ENCODE data around the gene CADM2. TPM values are rescaled to one million over a fixed set of nuclear protein-coding genes. Genes with fewer than 3 reads are reported as not detected.

Gene CADM2
- total RNA-seq, 2 experiments from 2014 or later = not detected

DNA sequence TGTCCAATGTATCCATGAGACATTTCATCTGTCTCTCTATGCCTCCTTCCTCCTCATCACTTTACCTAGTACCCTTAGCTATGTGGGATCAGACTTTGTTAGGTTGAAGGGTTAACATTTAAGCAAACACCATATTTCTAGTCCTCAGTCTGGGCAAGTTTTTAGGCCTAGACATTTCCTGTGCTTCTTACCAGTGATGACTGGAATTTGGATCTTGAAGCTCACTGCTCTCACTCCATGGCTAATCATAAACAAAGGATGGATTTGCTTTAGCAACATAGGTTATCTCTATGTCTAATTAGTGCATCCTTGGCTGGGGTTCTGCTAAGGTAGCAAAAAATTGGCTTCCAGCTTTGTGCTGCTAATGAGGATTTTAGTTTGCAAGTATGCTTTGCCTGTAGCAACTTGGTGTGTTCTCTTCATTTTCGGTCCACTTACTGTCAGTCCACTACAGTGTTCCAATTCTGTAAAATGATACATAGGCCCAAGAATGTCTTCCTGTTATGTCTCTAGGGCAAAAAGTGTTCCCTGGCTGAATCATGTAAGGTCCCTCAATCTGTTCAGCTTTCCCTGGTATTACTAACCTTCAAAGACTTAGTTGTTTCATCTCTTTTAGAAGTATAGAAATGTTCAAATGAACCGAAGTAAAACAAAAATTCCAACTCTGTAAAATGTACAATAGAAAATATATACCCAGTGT, 615.4 kb downstream of the CADM2 start:
- no peaks in the 10 kb centered on the region for H3K27me3 Mint-ChIP-seq
- no peak overlapping the region for H3K4me3 Mint-ChIP-seq
- no peak for DNase-seq
- CTCF ChIA-PET = no interaction called here
- no peaks in the 10 kb centered on the region for H3K4me1 Mint-ChIP-seq
- POLR2A ChIA-PET = no interaction called here
- H3K27ac Mint-ChIP-seq = no peak overlapping the region
- no peaks in the 10 kb centered on the region for H3K36me3 Mint-ChIP-seq (ENCODE audit: low read depth)
- no peaks in the 10 kb centered on the region for H3K9me3 Mint-ChIP-seq

DNA sequence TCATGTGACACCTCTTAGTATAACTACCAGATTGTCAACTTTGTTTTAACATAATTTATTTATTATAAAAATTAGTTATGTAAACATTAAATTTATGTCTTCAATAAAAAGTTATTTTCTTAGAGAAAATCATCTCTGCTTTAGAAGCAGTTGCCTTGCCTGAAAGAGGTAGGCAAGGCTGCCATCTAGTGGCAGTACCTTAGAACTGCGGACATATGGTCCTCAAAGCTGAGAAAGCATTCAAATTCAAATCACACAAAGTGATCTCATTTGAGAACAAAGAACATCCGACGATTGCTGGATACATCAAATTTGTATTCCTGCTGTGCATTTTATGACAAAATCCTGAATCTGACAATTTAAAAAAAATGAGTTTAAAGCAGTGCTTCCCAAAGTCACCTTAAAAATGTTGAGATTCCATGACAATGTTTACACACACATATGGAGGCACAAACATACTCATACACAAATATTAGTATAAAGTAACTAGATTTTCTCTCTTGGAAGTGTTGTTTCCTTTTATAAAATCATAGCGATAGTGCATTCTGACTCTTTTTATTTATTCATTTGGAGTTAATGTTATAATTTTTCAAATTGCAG, 617.4 kb downstream of the CADM2 start:
- no peaks in the 10 kb centered on the region for H3K36me3 Mint-ChIP-seq (ENCODE audit: low read depth)
- POLR2A ChIA-PET = no interaction called here
- H3K4me1 Mint-ChIP-seq = no peaks in the 10 kb centered on the region
- no peak overlapping the region for H3K4me3 Mint-ChIP-seq
- no peaks in the 10 kb centered on the region for H3K9me3 Mint-ChIP-seq
- CTCF ChIA-PET = no interaction called here
- no peak overlapping the region for H3K27ac Mint-ChIP-seq
- peak; percentile 59 for DNase-seq
- no peaks in the 10 kb centered on the region for H3K27me3 Mint-ChIP-seq

GRCh38 chr3:85576697-85577200, 618.0 kb downstream of the CADM2 start:
- Mint-ChIP-seq H3K4me1 (no peaks in the 10 kb centered on the region), H3K36me3 (ENCODE audit: low read depth) (no peaks in the 10 kb centered on the region), H3K27me3 (no peaks in the 10 kb centered on the region), H3K9me3 (no peaks in the 10 kb centered on the region), H3K4me3 (no peak overlapping the region), H3K27ac (no peak overlapping the region)
- ChIA-PET CTCF (no interaction called here), POLR2A (no interaction called here)
- DNase-seq = no peak

DNA sequence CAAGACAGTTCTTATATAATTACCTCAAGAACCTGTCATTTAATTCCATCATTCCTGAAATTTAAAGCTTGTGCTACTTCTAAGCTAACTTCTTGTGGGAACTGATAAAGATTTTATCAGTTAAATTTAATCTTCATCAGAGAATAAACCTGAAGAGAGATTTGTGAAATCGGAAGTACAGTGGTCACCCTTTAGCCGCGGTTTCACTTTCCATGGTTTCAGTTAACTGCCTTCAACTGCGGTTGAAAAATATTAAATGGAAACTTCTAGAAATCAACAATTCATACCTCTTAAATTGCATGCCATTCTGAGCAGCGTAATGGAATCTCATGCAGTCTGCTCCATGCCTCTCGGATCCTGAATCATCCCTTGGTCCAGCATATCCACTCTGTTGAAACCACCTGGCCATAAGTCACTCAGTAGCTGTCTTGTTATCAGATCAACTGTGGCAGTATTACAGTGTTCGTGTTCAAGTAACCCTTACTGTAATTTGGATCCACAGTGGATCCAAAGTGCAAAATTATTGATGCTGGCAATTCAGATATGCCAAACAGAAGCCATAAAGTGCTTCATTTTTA, 626.1 kb downstream of the CADM2 start:
- DNase-seq = no peak
- Mint-ChIP-seq H3K4me1 (no peaks in the 10 kb centered on the region), H3K9me3 (no peaks in the 10 kb centered on the region), H3K27me3 (no peaks in the 10 kb centered on the region), H3K27ac (no peak overlapping the region), H3K4me3 (no peak overlapping the region), H3K36me3 (ENCODE audit: low read depth) (no peaks in the 10 kb centered on the region)
- ChIA-PET CTCF (no interaction called here), POLR2A (no interaction called here)

DNA sequence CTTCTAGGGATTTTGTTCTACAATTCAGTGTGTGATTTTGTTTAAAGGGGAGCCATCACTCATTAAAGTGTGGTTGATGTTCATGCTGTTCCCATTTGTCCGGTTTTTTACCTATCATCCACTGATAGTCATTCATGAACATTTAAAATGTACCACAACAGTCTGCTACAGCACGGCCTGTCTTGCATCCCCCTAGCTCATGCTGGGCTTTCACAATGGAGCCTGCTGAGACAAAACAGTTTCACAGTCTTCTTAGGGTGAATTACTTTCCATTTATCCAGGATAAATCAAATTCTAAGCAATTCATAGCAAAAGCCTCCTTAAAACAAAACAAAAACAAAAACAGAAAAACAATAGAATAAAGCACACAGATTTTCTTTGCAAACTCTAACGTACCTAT, 627.2 kb downstream of the CADM2 start:
- no peak for DNase-seq
- no peak overlapping the region for H3K4me3 Mint-ChIP-seq
- H3K9me3 Mint-ChIP-seq = no peaks in the 10 kb centered on the region
- no peaks in the 10 kb centered on the region for H3K27me3 Mint-ChIP-seq
- ChIA-PET POLR2A (no interaction called here), CTCF (no interaction called here)
- H3K36me3 Mint-ChIP-seq (ENCODE audit: low read depth) = no peaks in the 10 kb centered on the region
- H3K4me1 Mint-ChIP-seq = no peaks in the 10 kb centered on the region
- no peak overlapping the region for H3K27ac Mint-ChIP-seq

DNA sequence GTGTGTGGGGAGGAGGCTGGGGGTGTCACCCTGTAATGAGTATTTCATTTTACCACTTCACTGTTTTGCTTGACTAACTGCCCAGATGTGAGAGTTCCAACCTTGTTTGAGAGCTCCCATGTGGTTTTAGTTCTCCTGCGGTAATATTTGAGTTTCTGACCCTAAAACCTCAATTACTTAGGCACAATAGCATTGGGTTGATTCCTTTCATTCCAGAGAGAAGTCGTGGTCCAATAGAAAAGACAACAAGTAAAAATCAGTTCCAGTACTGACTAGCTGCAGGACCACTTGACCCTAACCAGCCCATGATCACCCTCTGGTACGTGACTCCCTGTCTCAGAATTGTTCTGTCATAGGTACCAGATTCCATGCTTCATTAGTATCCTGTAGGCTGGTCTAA, 630.4 kb downstream of the CADM2 start:
- ChIA-PET POLR2A (no interaction called here), CTCF (no interaction called here)
- Mint-ChIP-seq H3K4me1 (no peaks in the 10 kb centered on the region), H3K27me3 (no peaks in the 10 kb centered on the region), H3K4me3 (no peak overlapping the region), H3K27ac (no peak overlapping the region), H3K9me3 (no peaks in the 10 kb centered on the region), H3K36me3 (ENCODE audit: low read depth) (no peaks in the 10 kb centered on the region)
- no peak for DNase-seq

GRCh38 chr3:85591451-85591850, 632.7 kb downstream of the CADM2 start:
- ChIA-PET POLR2A (no interaction called here), CTCF (no interaction called here)
- no peaks in the 10 kb centered on the region for H3K4me1 Mint-ChIP-seq
- DNase-seq = no peak
- H3K36me3 Mint-ChIP-seq (ENCODE audit: low read depth) = no peaks in the 10 kb centered on the region
- no peaks in the 10 kb centered on the region for H3K9me3 Mint-ChIP-seq
- no peak overlapping the region for H3K4me3 Mint-ChIP-seq
- H3K27ac Mint-ChIP-seq = no peak overlapping the region
- H3K27me3 Mint-ChIP-seq = no peaks in the 10 kb centered on the region

- Mint-ChIP-seq H3K27me3 (no peaks in the 10 kb centered on the region), H3K9me3 (no peaks in the 10 kb centered on the region), H3K4me1 (no peaks in the 10 kb centered on the region), H3K4me3 (no peak overlapping the region), H3K36me3 (ENCODE audit: low read depth) (no peaks in the 10 kb centered on the region), H3K27ac (no peak overlapping the region)
- no peak for DNase-seq
- POLR2A ChIA-PET = no interaction called here
- CTCF ChIA-PET = no interaction called here
Measured at GRCh38 chr3:85592256-85592655, 633.5 kb downstream of the CADM2 start.

DNA sequence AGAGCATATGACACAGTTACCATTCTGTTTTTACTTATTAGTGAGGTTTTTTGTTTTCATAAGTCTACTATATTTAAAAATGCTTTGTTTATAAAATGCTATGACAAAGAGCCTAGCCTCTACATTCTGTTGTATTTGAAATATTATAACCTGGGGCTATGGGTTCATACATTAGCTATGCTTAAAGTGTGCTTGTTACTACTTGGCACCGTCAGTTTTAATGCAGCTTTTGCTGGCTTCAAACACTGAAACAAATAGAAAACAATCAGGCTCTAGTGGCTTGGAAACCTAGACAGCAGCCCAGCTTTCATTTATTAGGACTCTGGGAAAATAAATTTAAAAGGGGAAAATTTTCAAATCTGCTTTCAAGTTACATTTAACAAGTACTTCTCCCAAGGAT, 635.9 kb downstream of the CADM2 start:
- no peaks in the 10 kb centered on the region for H3K4me1 Mint-ChIP-seq
- H3K36me3 Mint-ChIP-seq (ENCODE audit: low read depth) = no peaks in the 10 kb centered on the region
- H3K4me3 Mint-ChIP-seq = no peak overlapping the region
- no peak for DNase-seq
- ChIA-PET CTCF (no interaction called here), POLR2A (no interaction called here)
- no peaks in the 10 kb centered on the region for H3K9me3 Mint-ChIP-seq
- no peak overlapping the region for H3K27ac Mint-ChIP-seq
- H3K27me3 Mint-ChIP-seq = no peaks in the 10 kb centered on the region

- POLR2A ChIA-PET = no interaction called here
- peaks cover 1% of the 10 kb centered on the region for H3K9me3 Mint-ChIP-seq
- CTCF ChIA-PET = no interaction called here
- H3K4me3 Mint-ChIP-seq = no peak overlapping the region
- H3K27ac Mint-ChIP-seq = no peak overlapping the region
- H3K4me1 Mint-ChIP-seq = no peaks in the 10 kb centered on the region
- no peak for DNase-seq
- H3K36me3 Mint-ChIP-seq (ENCODE audit: low read depth) = no peaks in the 10 kb centered on the region
- no peaks in the 10 kb centered on the region for H3K27me3 Mint-ChIP-seq
Measured at GRCh38 chr3:85603378-85603777, 644.6 kb downstream of the CADM2 start.

DNA sequence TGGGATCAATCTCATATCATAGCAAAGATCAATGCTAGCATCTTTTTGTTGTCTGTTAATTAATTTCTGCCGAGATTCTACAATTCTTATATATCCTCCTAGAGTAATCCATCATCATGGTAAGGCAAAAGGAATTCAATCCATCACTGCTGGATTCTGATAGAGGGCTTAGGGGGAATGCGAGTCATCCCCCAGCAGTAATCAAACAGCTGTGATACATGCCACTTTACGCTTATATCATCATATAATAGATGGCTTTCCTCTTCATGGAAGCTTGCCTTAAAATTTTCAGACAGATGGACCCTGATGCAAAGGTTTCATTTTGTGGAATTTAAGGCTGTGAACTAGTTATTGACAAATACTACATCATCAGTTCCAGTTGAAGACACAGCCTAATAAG, 645.9 kb downstream of the CADM2 start:
- Mint-ChIP-seq H3K4me1 (no peaks in the 10 kb centered on the region), H3K27ac (no peak overlapping the region), H3K36me3 (ENCODE audit: low read depth) (no peaks in the 10 kb centered on the region), H3K4me3 (no peak overlapping the region), H3K27me3 (no peaks in the 10 kb centered on the region), H3K9me3 (peaks cover 1% of the 10 kb centered on the region)
- ChIA-PET CTCF (no interaction called here), POLR2A (no interaction called here)
- no peak for DNase-seq

DNA sequence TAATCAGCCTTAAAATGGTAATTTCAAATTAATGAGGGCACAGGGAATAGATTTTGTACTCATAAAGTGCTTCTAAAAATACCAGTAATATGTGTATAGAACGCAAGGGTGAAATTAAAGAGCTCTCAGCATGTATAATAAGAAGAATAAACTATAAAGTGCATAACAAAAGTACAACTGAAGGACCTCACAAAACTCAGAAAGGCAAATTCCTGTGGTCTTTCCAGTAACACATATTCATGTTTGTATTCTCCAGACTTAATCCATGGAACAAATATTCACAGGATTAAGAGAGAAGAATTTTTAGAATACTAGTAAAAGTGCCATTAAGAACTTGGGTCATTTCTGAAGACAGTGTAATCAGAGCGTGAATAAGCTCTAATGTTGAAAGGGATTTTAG, 646.3 kb downstream of the CADM2 start:
- DNase-seq = no peak
- no peaks in the 10 kb centered on the region for H3K4me1 Mint-ChIP-seq
- ChIA-PET CTCF (no interaction called here), POLR2A (no interaction called here)
- H3K27ac Mint-ChIP-seq = no peak overlapping the region
- no peaks in the 10 kb centered on the region for H3K36me3 Mint-ChIP-seq (ENCODE audit: low read depth)
- no peak overlapping the region for H3K4me3 Mint-ChIP-seq
- no peaks in the 10 kb centered on the region for H3K27me3 Mint-ChIP-seq
- peaks cover 1% of the 10 kb centered on the region for H3K9me3 Mint-ChIP-seq

DNA sequence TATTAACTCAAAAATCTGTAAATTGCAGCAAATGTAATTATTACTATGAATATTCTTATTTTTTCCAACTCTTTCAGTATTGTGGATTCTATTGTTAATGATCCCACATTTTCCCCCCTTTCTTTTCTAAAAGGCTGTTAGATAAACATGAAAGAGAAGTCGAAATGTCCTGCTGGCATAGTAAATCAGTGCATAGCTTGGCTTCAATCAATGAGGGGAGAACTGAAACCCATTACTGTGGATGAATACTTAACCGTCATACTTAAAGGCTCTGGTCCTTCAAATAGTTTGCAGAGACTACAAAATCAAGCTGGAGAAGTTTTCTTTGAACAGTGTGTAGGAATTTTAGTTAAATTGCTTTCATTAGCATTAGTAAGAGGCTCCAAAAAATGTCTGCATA, 667.9 kb downstream of the CADM2 start:
- POLR2A ChIA-PET = no interaction called here
- CTCF ChIA-PET = no interaction called here
- H3K4me1 Mint-ChIP-seq = no peaks in the 10 kb centered on the region
- no peaks in the 10 kb centered on the region for H3K27me3 Mint-ChIP-seq
- no peaks in the 10 kb centered on the region for H3K36me3 Mint-ChIP-seq (ENCODE audit: low read depth)
- H3K27ac Mint-ChIP-seq = no peak overlapping the region
- H3K4me3 Mint-ChIP-seq = no peak overlapping the region
- H3K9me3 Mint-ChIP-seq = no peaks in the 10 kb centered on the region
- no peak for DNase-seq

- POLR2A ChIA-PET = no interaction called here
Measured at GRCh38 chr3:85627932-85628331, 669.1 kb downstream of the CADM2 start.

More at GRCh38 chr3:85627932-85628331, 669.1 kb downstream of the CADM2 start:
- Mint-ChIP-seq H3K4me3 (no peak overlapping the region), H3K27me3 (no peaks in the 10 kb centered on the region), H3K36me3 (ENCODE audit: low read depth) (no peaks in the 10 kb centered on the region), H3K27ac (no peak overlapping the region), H3K4me1 (no peaks in the 10 kb centered on the region), H3K9me3 (peaks cover 2% of the 10 kb centered on the region)
- no peak for DNase-seq
- CTCF ChIA-PET = no interaction called here

All from activated CD4-positive, alpha-beta T cell treated with anti-CD3 and anti-CD28 coated beads, Interleukin-2, amount 10 ng/mL, durations not matched to agents 7 days and 5 days (primary cell).